NCI-H2107 treated with DMSO at 0.1 percent for 48 hours (cell line): ENCODE measurements around the gene C12orf42.

Source experiments
- DNase-seq: peaks from one replicate; lab custom pipeline; 2025; ENCODE audit not compliant: unreplicated experiment; lab: John Stamatoyannopoulos, UW

Gene C12orf42

GRCh38 chr12:103495469-103496456 lies at the start of gene C12orf42:
Gene C12orf42 (minus strand): TSS chr12:103495968. CDS start chr12:103478426, 17,542 bp downstream.
- peak; percentile 91 for DNase-seq

GRCh38 chr12:103542078-103542477 lies 46.3 kb upstream of the C12orf42 start:
- DNase-seq = no peak

- no peak for DNase-seq
These were observed 44.6 kb upstream of the C12orf42 start for GRCh38 chr12:103540319-103540718.

- no peak for DNase-seq
These were observed 42.6 kb upstream of the C12orf42 start for GRCh38 chr12:103538397-103538796.

- DNase-seq = no peak
These were observed 34.7 kb upstream of the C12orf42 start for GRCh38 chr12:103530307-103531066.

- DNase-seq = peak; percentile 97
These were observed 33.5 kb upstream of the C12orf42 start for GRCh38 chr12:103529306-103529705.

- DNase-seq = no peak
These were observed 28.6 kb upstream of the C12orf42 start for GRCh38 chr12:103524238-103524875.

GRCh38 chr12:103523771-103524170 lies 28.0 kb upstream of the C12orf42 start:
- no peak for DNase-seq

- no peak for DNase-seq
These were observed 25.0 kb upstream of the C12orf42 start for GRCh38 chr12:103520686-103521215.

- no peak for DNase-seq
These were observed 23.9 kb upstream of the C12orf42 start for GRCh38 chr12:103519632-103520031.

GRCh38 chr12:103518899-103519298 lies 23.1 kb upstream of the C12orf42 start:
- no peak for DNase-seq

- no peak for DNase-seq
These were observed 21.4 kb upstream of the C12orf42 start for GRCh38 chr12:103517161-103517560.

GRCh38 chr12:103515341-103515740 lies 19.6 kb upstream of the C12orf42 start:
- no peak for DNase-seq

GRCh38 chr12:103513875-103514274 lies 18.1 kb upstream of the C12orf42 start:
- no peak for DNase-seq

- DNase-seq = no peak
These were observed 9.8 kb upstream of the C12orf42 start for GRCh38 chr12:103505371-103506236.

GRCh38 chr12:103504606-103505005 lies 8.8 kb upstream of the C12orf42 start:
- no peak for DNase-seq

GRCh38 chr12:103503546-103504480 lies 8.0 kb upstream of the C12orf42 start:
- no peak for DNase-seq

GRCh38 chr12:103501447-103501846 lies 5.7 kb upstream of the C12orf42 start:
- no peak for DNase-seq

GRCh38 chr12:103499571-103499970 lies 3.8 kb upstream of the C12orf42 start:
- DNase-seq = no peak
